Stimulated activated CD4-positive, alpha-beta T cell treated with anti-CD3 and anti-CD28 coated beads, Interleukin-4, amount 100 ng/mL, for 1 hour (primary cell): ENCODE results near the gene AGTRAP.
A peak's percentile ranks its signal among the peaks of the same experiment; 100 is the strongest.

ENCODE experiments used
- DNase-seq: peaks from one replicate; pipeline ENCODE4 v3.0.0-alpha.2; 2020

Gene AGTRAP, protein sequence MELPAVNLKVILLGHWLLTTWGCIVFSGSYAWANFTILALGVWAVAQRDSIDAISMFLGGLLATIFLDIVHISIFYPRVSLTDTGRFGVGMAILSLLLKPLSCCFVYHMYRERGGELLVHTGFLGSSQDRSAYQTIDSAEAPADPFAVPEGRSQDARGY

GRCh38 chr1:11735854-11736745 is at the start of gene AGTRAP:
Gene AGTRAP, plus strand, starts transcription at chr1:11736136. Its CDS starts 73 bp downstream, at chr1:11736209.
- peak; percentile 88 for DNase-seq

DNA sequence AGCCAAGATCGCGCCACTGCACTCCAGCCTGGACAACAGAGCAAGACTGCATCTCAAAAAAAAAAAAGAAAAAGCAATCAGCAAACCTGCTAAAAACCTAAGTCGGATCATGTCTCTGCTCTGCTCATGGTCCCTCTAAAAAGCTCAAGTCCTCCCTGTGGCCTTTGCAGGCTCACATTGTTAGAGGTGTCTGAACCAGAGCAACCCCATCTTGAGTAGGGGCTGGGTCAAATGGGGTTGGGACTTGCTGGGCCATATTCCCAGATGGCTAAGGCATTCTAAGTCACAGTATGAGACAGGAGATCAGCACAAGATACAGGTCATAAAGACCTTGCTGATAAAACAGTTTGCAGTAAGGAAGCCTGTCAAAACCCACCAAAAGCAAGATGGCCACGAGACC is 47.4 kb upstream of the AGTRAP start:
- DNase-seq = no peak

- no peak for DNase-seq
Measured at GRCh38 chr1:11690397-11691301, 45.3 kb upstream of the AGTRAP start.

- no peak for DNase-seq
Measured at GRCh38 chr1:11691302-11691914, 44.5 kb upstream of the AGTRAP start, which contains the start of gene DRAXIN. Gene DRAXIN, plus strand, starts transcription at chr1:11691710. Its CDS starts 14,549 bp downstream, at chr1:11706259.

DNA sequence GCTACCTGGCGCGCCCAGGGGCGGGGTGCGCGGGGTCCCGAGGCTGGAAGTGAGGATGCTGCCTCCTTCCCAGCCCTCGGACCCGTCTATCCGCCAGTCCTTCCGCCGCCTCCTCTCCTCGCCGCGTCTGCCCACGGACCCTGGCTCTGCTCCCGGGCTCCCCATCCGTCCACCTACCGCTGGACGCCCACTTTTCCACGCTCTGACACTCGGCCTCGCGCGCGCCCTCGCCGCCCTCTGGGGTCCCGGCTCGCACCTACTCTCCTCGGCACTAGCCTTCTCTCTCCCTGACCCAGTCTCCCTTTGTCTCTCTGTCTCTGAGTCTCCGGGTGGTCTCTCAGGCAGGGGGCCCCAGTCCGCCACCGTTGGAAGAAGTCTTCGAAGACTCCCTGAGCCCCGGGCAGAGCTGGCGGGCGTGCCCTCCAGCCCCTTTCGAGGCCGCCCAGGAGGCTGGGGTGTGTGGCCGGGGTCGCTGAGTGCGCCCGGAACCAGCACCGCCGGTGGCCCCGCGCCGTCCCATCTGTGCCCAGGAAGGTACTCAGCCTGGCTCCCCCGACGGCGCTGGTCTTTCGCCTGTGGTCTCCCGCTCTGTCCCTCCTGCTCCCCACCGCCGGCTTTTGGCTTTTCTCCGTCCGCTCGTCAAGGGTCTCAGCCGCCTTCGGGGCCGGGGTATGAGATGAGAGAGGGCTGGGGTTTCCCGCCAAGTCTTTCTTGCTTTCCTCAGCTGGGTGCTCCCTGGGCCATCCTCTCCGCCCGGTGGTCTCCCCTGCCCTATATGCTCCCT is 43.8 kb upstream of the AGTRAP start:
- DNase-seq = no peak

- peak; percentile 20 for DNase-seq
Measured at GRCh38 chr1:11693024-11693590, 42.8 kb upstream of the AGTRAP start.

- DNase-seq = no peak
Measured at GRCh38 chr1:11693917-11694316, 42.0 kb upstream of the AGTRAP start.

DNA sequence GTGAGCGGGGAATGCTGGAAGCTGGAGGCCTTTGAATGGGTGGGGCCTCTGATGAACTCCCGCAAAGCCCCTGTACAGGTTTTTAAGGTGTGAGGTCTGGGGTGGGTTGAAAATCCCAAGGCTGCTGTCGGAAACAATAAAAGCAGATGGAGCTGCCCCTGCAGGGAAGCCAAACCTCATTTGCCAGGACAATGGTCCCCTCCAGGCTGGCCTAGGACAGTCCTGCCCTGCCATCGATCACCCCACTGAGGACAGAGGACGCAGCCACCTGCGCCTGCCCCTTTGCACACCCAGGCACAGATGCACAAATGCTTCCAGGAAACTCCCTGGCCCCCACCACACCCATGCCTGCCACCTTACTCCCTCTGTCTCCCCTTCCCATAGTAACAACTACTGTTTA is 40.1 kb upstream of the AGTRAP start:
- no peak for DNase-seq

DNA sequence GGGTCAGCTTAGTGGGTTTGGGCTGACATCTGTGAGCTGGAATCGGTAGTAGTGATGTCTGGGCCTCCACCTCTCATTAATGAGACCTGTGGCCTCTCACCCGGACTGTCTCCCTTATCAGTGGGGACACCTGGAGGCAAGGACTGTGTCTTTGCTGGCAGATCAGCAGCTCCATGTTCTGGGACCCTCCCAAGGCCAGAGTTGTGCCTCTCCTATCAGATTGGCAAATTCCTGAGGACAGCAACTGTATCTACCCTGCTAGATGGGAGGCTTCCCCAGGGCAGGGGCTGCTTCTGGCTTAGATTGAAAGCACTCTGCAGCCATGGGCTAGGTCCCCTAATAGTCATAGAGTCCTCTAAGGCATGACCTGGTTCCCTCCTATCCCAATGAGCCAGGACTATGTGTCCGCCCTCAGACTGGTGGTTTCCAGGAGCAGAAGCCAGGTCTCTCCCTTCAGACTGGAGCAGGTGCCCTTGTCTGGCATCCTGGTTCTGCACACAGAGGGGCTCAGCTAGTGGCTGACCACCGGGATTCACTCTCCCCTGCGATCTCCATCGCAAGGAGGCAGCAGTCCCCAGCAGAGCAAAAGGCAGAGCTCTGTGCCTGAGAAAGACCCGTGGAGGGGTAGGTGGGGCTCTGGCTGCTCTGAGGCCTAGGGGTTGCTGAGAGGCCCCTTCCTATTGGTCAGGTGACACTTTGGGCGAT is 38.6 kb upstream of the AGTRAP start:
- no peak for DNase-seq

DNA sequence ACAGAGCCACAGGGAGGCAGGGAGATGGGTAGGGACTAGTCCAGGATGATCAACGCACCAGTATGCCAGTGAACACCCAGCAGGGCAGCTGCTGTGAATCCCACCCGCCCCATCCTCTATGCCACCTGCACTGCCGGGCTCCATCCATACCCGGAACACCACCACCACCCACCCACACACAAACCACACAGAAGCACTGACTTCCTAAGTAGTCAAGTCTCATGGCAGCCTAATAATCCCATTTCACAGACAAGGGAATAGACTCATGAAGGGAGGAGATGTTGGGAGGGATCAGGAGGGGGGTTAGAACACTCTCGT is 38.1 kb upstream of the AGTRAP start:
- no peak for DNase-seq

- no peak for DNase-seq
Measured at GRCh38 chr1:11700601-11701467, 35.1 kb upstream of the AGTRAP start.

GRCh38 chr1:11701551-11701961 is 34.4 kb upstream of the AGTRAP start:
- no peak for DNase-seq

DNA sequence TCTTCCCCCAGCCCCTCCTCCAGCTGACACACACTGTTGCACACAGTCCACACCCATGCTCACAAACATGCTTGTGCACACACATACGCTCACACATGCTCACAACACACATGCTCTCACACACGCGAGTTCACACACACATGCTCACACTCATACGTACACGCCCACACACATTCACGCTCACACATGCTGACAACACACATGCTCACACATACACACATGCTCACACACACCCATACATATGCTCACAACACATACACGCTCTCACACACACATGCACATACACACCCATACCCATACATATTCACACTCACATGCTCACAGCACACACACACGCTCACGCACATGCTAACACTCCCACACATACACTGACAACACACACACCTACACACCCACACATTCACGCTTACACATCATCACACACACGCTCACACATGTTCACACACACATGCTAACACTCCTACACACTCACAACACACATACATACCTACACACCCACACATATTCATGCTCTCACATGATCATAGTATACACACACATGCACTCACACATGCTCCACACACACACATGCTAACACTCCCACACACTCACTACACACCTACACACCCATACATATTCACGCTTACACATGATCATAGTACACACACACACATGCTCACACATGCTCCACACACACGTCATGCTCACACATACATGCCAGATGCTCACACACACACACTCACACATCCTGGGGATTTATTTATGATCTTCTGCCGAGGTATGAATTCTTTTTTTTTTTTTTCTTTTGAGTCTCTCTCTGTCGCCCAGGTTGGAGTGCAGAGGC is 33.7 kb upstream of the AGTRAP start:
- no peak for DNase-seq

DNA sequence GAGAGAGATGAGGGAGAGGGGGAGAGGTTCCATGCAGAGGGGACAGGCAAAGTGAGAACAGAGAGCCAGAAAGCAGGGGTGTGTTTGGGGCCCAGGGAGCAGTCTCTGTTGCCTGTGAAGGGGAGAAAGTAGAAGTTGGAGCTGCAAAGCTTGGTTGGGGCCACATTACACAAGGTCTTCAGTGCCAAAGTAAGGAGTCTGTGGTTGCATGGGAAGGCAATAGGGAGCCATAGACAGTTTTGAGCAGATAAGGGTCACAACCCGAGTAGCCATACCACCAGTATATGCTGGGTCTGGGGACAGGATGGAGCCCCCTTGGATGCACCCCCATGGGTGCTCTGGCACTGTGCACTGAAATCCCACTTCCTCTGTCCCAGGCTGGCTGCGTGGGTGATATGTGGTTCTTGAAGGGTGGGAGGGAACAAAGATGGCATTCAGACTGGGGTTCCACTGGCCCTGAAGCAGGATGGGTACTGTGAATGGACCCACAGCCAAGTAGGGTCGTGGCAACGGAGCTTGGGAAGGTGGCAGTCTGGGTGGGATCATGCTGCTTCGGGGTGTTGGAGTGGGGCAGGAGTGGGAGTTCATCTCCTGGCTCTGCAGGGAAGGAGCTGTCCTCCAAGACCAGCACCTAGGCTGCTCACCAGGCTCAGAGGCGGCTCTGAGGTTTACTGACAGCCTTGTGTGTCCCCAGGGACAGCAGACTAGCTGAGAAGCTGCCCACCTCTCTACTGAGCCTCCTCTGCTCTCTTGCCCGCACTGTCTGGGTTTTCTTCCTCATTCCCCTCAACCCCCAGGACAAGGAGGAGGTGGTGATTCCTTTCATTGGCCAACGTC is 32.4 kb upstream of the AGTRAP start:
- no peak for DNase-seq

GRCh38 chr1:11704194-11704529 is 31.8 kb upstream of the AGTRAP start:
- no peak for DNase-seq

- no peak for DNase-seq
Measured at GRCh38 chr1:11704691-11705475, 31.1 kb upstream of the AGTRAP start.

- DNase-seq = no peak
Measured at GRCh38 chr1:11705596-11705995, 30.3 kb upstream of the AGTRAP start.

GRCh38 chr1:11706292-11706691 is 29.6 kb upstream of the AGTRAP start:
- DNase-seq = no peak
